A549 treated with DMSO at 1 μM for 4 hours (cell line): ENCODE measurements around the gene ZNF546. TPM values are rescaled to one million over a fixed set of nuclear protein-coding genes. Genes with fewer than 3 reads are reported as not detected.

Experiments
- total RNA-seq: library from RNA; stranded (reverse); fragments of 200-300 nt; extraction: Qiagen RNA extraction; gene quantifications from 5 replicates; pipeline ENCODE4 v1.2.3, GENCODE V29; 2022; ENCODE audit warnings: low read depth

Gene ZNF546
- 2.0 to 2.3 TPM (median 2.1 TPM) in 5 replicates for total RNA-seq

DNA sequence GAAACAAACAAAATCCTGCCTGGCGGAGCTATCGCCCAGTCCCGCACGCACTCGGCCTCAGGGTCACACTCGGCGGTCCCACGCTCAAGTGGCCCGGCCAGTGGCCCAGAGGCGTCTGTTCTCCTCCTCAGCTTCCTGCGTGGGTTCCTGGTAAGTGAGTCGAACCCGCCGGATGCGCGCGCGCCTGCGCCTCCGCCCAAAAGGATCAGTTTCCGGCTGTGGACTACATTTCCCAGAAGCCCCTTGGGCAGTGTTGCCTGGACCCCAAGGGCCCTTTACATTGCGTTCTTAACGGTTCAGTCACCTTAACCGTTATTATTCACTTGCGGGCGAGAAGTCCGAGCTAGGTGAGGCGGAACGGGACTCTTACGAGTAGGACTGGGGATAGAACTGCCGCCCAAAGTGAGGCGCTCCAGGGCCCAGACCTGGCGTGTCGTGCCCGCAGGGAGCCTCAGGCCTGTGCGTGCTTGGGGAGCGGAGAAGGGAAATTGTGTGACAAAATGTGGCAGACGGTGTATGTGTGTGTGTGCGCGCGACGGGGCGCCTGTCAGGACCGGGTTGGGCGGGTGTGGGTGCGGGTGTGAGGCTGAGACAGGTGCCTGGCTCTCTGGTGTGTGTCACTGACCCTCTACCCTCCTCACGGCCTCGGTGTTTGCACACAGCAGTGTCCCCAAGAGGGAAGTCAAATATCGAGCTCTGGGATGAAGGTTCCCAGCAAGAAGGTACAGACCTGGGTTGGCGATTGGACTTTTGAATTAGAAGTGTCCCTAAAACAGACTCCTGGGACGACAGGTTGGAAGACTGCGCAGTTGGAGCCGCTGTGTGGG is at the start of gene ZNF546:
ZNF546 (plus strand) TSS at position 250 of the 827 bp plus-strand sequence. CDS start 1,267 bp downstream, outside the sequence.

DNA sequence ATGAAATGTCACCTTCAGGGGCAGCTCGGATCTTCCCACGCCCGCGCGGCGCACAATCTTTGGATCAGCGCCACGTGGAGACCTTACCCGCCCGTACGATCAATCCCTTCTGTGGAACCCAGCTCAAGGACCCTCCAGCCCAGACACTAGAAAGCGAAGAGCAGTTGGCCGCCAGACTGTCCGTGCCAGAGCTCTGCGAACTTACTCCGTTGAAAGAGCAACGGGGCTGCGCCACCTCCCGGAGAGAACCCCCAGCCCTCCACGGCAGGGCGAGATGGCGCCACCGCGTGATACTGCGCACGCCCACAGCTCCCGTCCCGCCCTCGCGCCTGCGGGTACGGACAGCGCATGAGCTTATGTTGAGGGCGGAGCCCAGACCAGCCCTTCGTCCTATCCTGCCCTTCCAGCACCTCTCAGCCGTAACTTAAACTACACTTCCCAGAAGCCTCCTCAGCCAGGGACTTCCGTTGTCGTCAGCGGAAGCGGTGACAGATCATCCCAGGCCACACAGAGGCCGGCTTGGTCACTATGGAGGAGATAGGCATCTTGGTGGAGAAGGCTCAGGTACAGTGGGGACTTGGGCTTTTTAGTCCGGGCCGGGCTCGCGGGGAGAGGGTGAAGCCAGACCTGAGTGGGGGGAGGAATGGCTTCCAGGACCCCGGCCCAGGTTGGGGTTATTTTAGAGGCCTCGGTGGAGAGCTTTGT is 26.0 kb upstream of the ZNF546 start, which contains the start of gene PSMC4:
PSMC4 (plus strand) TSS at position 491 of the 705 bp plus-strand sequence; CDS start at position 529, 38 bp downstream.

DNA sequence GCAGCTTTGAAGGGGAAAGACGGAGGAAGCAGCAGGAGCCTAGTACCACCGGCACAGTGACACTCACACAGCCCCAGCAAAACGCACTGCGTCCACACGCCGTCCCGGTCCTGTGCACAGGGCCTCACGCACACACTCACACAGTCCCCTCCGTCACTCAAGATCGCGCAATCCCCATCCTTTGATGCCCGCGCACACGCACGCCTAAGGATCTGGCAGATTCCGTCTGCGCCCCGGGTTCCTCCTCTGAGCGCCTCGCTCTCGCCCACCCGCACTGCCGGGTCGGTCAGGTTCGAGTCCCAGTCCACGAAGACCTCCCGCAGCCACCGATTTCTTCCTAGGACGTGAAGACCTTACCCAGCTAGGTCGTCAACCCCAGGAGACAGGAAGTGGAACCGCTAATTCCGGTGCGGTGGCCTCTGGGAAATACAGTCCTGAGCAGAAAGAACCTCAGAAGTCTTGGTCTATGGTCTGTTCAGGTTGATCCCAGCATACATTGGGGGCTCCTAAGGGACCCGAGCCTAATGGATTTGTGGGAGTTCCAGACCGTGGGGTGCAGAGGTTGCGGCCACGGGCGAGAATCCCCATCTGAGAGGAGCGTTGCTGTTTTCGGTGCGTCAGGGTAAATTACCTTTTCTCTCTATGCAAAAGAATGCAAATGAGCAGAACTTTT is 59.1 kb downstream of the ZNF546 start, which contains the start of gene ZNF780B:
ZNF780B (minus strand) TSS at position 400 of the 673 bp plus-strand sequence. CDS start 5,899 bp downstream, outside the sequence.

Other genes with a start within 250 kb of the ZNF546 start
- gene LEUTX, start 218.2 kb upstream of the ZNF546 start, total RNA-seq, result not detected in 5 replicates
- gene DYRK1B, start 162.9 kb upstream of the ZNF546 start, total RNA-seq, result 18.8 to 23.9 TPM (median 20.9 TPM) in 5 replicates
- 689 to 764 TPM (median 720 TPM) in 5 replicates for gene FBL, start 150.7 kb upstream of the ZNF546 start, total RNA-seq
- 0.68 to 1.3 TPM (median 1.1 TPM) in 5 replicates for gene FCGBP, start 62.4 kb upstream of the ZNF546 start, total RNA-seq
- 268 to 302 TPM (median 285 TPM) in 5 replicates for gene PSMC4, start 25.9 kb upstream of the ZNF546 start, total RNA-seq
- gene ZNF780B, start 59.2 kb downstream of the ZNF546 start, total RNA-seq, result 4.5 to 7.9 TPM (median 6.9 TPM) in 5 replicates
- 25.3 to 31.5 TPM (median 30.3 TPM) in 5 replicates for gene ZNF780A, start 93.9 kb downstream of the ZNF546 start, total RNA-seq
- gene MAP3K10, start 194.4 kb downstream of the ZNF546 start, total RNA-seq, result 11.2 to 19.1 TPM (median 17.9 TPM) in 5 replicates
- 0.26 to 0.61 TPM (median 0.51 TPM) in 5 replicates for gene TTC9B, start 221.3 kb downstream of the ZNF546 start, total RNA-seq
- gene CCNP, start 229.6 kb downstream of the ZNF546 start, total RNA-seq, result 0.22 to 0.39 TPM (median 0.30 TPM) in 5 replicates